BE2C (cell line): Measurements from ENCODE around the gene SPANXN3. TPM values are rescaled to one million over a fixed set of nuclear protein-coding genes. Genes with fewer than 3 reads are reported as not detected.
"Not testable (repeated sequence)": the region's sequence is repeated elsewhere in the genome, so short reads cannot be mapped to it uniquely, and the experiment has no call there.

Source experiments
- DNase-seq: peaks from one replicate; pipeline ENCODE4 v3.0.0-alpha.2; 2020
- H3K27me3 ChIP-seq: fragments of 250-450 bp; sonication (Bioruptor Pico); 2 replicates; pipeline ENCODE4 v1.5.1; 2020; ENCODE audit warnings: mild to moderate bottlenecking
- H3K36me3 ChIP-seq: fragments of 250-450 bp; sonication (Bioruptor Pico); 2 replicates; pipeline ENCODE4 v1.5.1; 2020; ENCODE audit warnings: mild to moderate bottlenecking
- H3K4me1 ChIP-seq: fragments of 250-450 bp; sonication (Bioruptor Pico); 2 replicates; pipeline ENCODE4 v1.5.1; 2020
- H3K4me3 ChIP-seq: 2 replicates; pipeline ENCODE4 v1.5.1; 2011; ENCODE audit warnings: low read depth, low read length
- H3K9me3 ChIP-seq: fragments of 250-450 bp; sonication (Bioruptor Pico); 2 replicates; pipeline ENCODE4 v1.5.1; 2020
- polyA plus RNA-seq: library from polyadenylated mRNA; unstranded; fragments of >200 nt; gene quantifications from one replicate; pipeline ENCODE4 v1.2.1, GENCODE V29; 2012; ENCODE audit warnings: low read depth, missing spikeins; ENCODE audit not compliant: insufficient read length, insufficient read depth
- TF ChIP-seq, protein P1 (sequence below): IDR thresholded peaks from 2 replicates; pipeline ENCODE4 v1.5.1; 2012; ENCODE audit warnings: mild to moderate bottlenecking, low read depth, low read length

Gene SPANXN3, protein sequence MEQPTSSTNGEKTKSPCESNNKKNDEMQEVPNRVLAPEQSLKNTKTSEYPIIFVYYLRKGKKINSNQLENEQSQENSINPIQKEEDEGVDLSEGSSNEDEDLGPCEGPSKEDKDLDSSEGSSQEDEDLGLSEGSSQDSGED
- not detected for polyA plus RNA-seq

DNA sequence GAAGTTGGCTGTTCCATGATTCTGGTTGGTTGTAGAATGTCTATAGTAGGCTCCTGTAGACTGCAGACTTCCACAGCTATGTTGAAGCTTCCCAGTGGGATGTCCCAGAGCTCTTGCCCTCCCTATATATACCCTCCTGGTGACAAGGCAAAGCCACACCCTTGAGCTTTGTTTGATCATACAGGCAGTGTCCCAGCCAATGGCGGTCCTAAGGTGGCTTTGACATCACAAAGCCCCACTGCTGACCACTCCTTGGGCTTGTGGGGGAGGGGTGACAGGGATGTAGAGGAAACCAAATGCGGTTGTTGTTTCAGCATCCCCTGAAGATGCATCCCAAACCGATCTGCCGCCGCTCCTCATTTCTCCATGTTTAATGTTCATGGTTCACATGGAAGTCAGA is at the start of gene SPANXN3:
SPANXN3 (minus strand) TSS at position 101 of the 400 bp plus-strand sequence; CDS start at position 17, 84 bp downstream.
- H3K9me3 ChIP-seq, DNase-seq, H3K4me3 ChIP-seq, H3K36me3 ChIP-seq, H3K27me3 ChIP-seq, H3K4me1 ChIP-seq: not testable (repeated sequence)

DNA sequence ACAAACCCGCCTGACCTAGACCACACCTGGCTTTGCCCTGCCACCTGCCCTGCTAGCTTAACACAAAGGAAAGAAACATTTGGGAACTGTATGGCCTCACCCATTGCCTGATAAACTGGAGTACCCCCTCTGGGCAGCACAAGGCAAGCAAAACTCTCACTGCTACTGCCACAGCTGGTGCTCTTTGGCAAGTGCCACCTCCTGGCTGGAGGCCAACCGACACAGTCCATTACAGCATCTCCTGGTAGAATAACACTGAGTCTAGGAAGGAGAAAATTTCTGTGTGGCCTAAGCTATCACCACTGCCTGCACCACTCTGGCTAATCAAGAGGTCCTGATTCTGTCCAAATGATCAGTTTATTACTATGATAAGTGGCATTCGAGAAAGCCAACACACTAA is 18.9 kb upstream of the SPANXN3 start:
- Histone ChIP-seq H3K36me3 (no peaks in the 10 kb centered on the region), H3K9me3 (no peaks in the 10 kb centered on the region), H3K4me3 (no peak overlapping the region), H3K4me1 (no peaks in the 10 kb centered on the region), H3K27me3 (no peaks in the 10 kb centered on the region)
- TF ChIP-seq, protein P1, sequence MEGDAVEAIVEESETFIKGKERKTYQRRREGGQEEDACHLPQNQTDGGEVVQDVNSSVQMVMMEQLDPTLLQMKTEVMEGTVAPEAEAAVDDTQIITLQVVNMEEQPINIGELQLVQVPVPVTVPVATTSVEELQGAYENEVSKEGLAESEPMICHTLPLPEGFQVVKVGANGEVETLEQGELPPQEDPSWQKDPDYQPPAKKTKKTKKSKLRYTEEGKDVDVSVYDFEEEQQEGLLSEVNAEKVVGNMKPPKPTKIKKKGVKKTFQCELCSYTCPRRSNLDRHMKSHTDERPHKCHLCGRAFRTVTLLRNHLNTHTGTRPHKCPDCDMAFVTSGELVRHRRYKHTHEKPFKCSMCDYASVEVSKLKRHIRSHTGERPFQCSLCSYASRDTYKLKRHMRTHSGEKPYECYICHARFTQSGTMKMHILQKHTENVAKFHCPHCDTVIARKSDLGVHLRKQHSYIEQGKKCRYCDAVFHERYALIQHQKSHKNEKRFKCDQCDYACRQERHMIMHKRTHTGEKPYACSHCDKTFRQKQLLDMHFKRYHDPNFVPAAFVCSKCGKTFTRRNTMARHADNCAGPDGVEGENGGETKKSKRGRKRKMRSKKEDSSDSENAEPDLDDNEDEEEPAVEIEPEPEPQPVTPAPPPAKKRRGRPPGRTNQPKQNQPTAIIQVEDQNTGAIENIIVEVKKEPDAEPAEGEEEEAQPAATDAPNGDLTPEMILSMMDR, result no peak
- DNase-seq, result no peak

DNA sequence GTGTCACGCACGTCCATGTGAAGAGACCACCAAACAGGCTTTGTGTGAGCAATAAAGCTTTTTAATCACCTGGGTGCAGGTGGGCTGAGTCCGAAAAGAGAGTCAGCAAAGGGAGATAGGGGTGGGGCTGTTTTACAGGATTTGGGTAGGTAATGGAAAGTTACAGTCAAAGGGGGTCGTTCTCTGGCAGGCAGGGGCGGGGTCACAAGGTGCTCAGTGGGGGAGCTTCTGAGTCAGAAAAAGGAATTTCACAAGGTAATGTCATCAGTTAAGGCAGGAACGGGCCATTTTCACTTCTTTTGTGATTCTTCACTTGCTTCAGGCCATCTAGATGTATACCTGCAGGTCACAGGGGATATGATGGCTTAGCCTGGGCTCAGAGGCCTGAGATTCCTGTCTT is 15.1 kb downstream of the SPANXN3 start:
- H3K4me1 ChIP-seq, H3K4me3 ChIP-seq, H3K9me3 ChIP-seq, H3K27me3 ChIP-seq, DNase-seq, H3K36me3 ChIP-seq: not testable (repeated sequence)

DNA sequence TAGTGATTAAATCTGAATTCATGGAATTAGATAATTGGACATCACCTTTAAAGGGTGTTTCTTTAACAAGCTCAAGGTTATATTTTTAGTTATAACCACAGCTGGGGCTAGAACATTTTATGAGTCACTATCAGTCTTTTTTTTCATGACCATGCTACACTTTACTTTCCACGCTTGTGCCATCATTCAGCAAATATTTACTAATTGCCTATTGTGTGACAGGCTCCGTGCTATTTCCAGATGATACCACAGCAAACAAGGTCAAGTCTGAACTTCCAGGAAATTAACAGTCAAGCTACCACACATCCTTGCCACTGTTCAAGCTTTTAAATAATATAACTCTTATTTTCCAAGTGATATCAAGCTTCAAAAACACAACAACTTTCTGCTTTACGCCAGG is 16.5 kb downstream of the SPANXN3 start:
- H3K27me3 ChIP-seq, result no peaks in the 10 kb centered on the region
- no peaks in the 10 kb centered on the region for H3K36me3 ChIP-seq
- no peak for DNase-seq
- TF ChIP-seq, protein P1, result no peak
- no peaks in the 10 kb centered on the region for H3K4me1 ChIP-seq
- no peaks in the 10 kb centered on the region for H3K9me3 ChIP-seq
- no peak overlapping the region for H3K4me3 ChIP-seq

DNA sequence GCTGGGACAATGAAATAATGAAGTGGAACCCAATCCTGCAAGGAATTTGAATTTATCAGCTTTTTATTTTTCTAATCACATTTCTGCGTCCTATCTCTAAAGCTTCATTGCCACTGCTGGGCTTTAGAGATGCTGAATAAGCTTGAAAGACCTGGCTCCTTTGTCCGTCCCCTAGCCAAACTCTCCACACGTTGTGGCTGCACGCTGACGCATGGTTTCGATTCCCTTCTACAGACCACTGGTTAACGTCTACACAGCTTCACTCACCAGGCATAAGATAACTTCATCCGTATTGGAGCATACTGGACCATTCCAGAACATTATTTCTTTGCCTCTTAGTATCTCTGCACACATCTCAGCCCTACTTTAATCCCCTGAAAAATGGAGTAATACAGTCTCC is 31.2 kb downstream of the SPANXN3 start:
- Histone ChIP-seq H3K4me3 (no peak overlapping the region), H3K4me1 (no peaks in the 10 kb centered on the region), H3K9me3 (no peaks in the 10 kb centered on the region), H3K27me3 (no peaks in the 10 kb centered on the region), H3K36me3 (no peaks in the 10 kb centered on the region)
- TF ChIP-seq, protein P1, result no peak
- no peak for DNase-seq

DNA sequence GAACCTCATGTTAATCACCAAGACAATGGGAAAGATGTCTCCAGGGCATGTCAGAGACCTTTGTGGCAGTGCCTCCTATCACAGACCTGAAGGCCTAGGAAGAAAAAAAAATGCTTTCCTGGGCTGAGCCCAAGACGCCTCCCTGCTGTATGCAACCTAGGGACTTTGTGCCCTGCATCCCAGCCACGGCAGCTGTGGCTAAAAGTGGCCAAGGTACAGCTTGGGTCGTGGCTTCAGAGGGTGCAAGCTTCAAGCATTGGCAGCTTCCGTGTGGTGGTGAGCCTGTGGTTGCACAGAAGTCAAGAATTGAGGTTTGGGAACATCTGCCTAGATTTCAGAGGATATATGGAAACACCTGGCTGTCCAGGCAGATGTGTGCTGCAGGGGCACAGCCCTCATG is 40.5 kb downstream of the SPANXN3 start:
- DNase-seq, result no peak
- Histone ChIP-seq H3K27me3 (no peaks in the 10 kb centered on the region), H3K4me1 (no peaks in the 10 kb centered on the region), H3K9me3 (no peaks in the 10 kb centered on the region), H3K36me3 (no peaks in the 10 kb centered on the region), H3K4me3 (no peak overlapping the region)
- TF ChIP-seq, protein P1, result no peak

DNA sequence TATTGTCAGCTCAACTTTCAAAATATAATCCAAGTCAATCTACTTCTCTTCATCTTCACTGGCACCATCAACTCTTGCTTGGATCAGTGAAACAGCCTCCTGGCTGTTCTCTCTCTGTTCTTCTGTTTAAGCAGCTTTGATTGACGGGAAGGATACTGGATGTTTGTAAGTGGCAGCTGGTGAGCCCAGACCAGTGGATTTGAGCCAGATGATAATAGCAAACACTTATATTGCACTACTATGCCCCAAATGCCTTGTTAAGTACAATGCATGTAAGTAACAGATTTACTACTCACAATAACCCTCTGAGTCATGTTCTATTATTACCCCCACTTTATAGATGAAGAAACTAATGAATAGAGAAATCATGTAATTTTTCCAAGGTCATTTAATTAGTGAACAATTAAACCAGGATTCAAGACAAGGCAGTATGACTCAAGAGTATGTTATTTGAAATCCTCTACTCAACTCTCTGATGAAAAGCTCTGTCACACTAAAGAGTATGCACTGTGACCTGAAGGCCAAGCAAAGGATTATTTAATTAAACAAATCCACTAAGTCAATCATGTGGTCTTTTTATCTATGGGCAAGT is 44.8 kb downstream of the SPANXN3 start:
- no peak for DNase-seq
- H3K36me3 ChIP-seq, result no peaks in the 10 kb centered on the region
- no peaks in the 10 kb centered on the region for H3K4me1 ChIP-seq
- no peaks in the 10 kb centered on the region for H3K9me3 ChIP-seq
- H3K4me3 ChIP-seq, result no peak overlapping the region
- no peaks in the 10 kb centered on the region for H3K27me3 ChIP-seq
- TF ChIP-seq, protein P1, result no peak
